Urinary bladder (tissue), 4 donors: Measurements from ENCODE around the gene PGP. TPM values are rescaled to one million over a fixed set of nuclear protein-coding genes. Genes with fewer than 3 reads are reported as not detected.
"Not testable (repeated sequence)": the region's sequence is repeated elsewhere in the genome, so short reads cannot be mapped to it uniquely, and the experiment has no call there.

Experiments
- DNase-seq: peaks from one replicate; pipeline ENCODE4 v3.0.0-alpha.2; 2015; ENCODE audit errors: extremely low spot score
- H3K27ac ChIP-seq: one replicate; pipeline ENCODE4 v1.5.1; 2013; ENCODE audit warnings: low read depth, mild to moderate bottlenecking, moderate library complexity
- H3K36me3 ChIP-seq: one replicate; pipeline ENCODE4 v1.6.1; 2013; ENCODE audit warnings: mild to moderate bottlenecking, moderate library complexity; ENCODE audit not compliant: insufficient read depth
- H3K4me1 ChIP-seq: one replicate; pipeline ENCODE4 v1.6.1; 2013; ENCODE audit warnings: mild to moderate bottlenecking, moderate library complexity; ENCODE audit not compliant: insufficient read depth
- H3K4me3 ChIP-seq: one replicate; pipeline ENCODE4 v1.5.1; 2013; ENCODE audit warnings: low read depth, low read length
- WGBS: extraction: QIAGEN DNeasy Blood & Tissue Kit; methylation state at CpG from one replicate; pipeline ENCODE4 v1.1.7; 2013; 5-methylcytosine and 5-hydroxymethylcytosine counted together
- polyA plus RNA-seq: library from polyadenylated mRNA; stranded (reverse); fragments of 200-250 nt; gene quantifications from one replicate; pipeline ENCODE4 v1.2.3, GENCODE V29; 2013
- total RNA-seq: library from RNA; depleted of rRNA; stranded (reverse); fragments of >200 nt; gene quantifications from one replicate; pipeline ENCODE4 v1.2.3, GENCODE V29; 2014
- donor health status: healthy with polysubstance abuse.
- donor health status: healthy.

Gene PGP, protein sequence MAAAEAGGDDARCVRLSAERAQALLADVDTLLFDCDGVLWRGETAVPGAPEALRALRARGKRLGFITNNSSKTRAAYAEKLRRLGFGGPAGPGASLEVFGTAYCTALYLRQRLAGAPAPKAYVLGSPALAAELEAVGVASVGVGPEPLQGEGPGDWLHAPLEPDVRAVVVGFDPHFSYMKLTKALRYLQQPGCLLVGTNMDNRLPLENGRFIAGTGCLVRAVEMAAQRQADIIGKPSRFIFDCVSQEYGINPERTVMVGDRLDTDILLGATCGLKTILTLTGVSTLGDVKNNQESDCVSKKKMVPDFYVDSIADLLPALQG
- total RNA-seq (4.8 TPM), polyA plus RNA-seq (10.5 TPM)

DNA sequence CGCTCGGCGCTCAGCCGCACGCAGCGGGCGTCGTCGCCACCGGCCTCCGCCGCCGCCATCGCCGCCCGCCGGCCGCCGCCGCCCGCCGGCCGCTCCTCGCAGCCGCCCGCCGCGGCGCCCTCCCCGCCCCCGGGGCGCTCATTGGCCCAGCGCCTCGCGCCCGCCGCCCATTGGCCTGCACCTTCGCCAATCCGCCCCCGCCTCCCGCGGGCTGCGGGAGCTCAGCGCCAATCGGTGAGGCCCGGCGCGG lies at the start of gene PGP:
PGP (minus strand) TSS at position 122 of the 250 bp plus-strand sequence; CDS start at position 59, 63 bp downstream.
- Histone ChIP-seq H3K27ac (peak within 1 kb of the TSS; percentile 70), H3K36me3 (no peaks in the 10 kb centered on the region), H3K4me3 (peak within 1 kb of the TSS; percentile 68), H3K4me1 (no peaks in the 10 kb centered on the region)
- no peak for DNase-seq
- WGBS = 1% methylated on average over 48 of the region's 48 CpGs

DNA sequence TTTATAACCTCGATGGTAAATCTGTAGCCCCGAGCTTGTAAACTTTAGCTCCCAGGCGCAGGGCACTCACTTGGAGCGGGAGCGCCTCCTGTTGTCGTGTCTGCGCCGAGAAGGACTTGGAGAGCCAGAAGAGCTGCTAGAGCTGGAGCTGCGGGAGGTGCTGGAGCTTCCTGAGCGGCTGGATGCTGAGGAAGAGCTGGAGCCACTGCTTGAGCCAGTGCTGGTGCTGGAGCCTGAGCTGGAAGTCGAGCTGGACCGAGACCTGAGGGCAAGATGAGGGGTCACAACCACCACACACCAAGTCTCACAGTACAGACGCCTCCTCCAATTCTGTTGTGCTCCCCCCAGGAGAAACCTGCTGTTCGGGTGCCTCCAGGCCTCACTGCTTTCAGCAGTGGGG lies 48.4 kb upstream of the PGP start:
- H3K36me3 ChIP-seq, DNase-seq, H3K4me1 ChIP-seq, H3K27ac ChIP-seq, H3K4me3 ChIP-seq: not testable (repeated sequence)
- WGBS = 84% methylated on average over 14 of the region's 14 CpGs

DNA sequence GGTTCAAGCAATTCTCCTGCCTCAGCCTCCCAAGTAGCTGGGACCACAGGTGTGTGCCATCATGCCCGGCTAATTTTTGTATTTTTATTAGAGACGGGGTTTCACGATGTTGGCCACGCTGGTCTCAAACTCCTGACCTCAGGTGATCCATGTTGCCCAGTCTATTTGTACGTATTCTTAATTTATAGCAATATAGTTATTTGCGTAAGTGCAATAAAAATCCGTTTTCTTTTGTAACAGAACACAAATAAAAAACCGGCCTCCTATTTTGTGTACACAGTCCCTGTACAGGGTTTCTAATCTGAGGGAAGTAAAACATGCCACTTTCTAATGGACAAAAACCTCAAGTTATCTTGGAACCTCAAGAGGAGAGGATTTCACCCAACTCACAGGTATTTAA lies 45.6 kb upstream of the PGP start:
- Histone ChIP-seq H3K4me1 (no peaks in the 10 kb centered on the region), H3K4me3 (no peak overlapping the region), H3K36me3 (peaks cover 13% of the 10 kb centered on the region), H3K27ac (no peak overlapping the region)
- DNase-seq = no peak
- 93% methylated on average over 8 of the region's 8 CpGs for WGBS

DNA sequence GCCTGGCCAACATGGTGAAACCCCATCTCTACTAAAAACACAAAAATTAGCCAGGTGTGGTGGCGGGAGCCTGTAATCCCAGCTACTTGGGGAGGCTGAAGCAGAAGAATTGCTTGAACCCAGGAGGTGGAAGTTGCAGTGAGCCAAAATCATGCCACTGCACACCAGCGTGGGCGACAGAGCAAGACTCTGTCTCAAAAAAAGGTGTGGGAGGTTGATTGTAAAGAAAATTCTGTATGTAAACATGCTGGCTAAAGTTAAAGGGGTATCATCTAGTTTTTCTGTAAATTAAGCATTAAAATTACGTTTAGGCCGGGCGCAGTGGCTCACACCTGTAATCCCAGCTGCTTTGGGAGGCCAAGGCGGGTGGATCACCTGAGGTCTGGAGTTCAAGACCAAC lies 43.9 kb upstream of the PGP start:
- peaks cover 13% of the 10 kb centered on the region for H3K36me3 ChIP-seq
- not testable (repeated sequence) for H3K4me1 ChIP-seq, DNase-seq, H3K27ac ChIP-seq, H3K4me3 ChIP-seq
- 95% methylated on average over 7 of the region's 7 CpGs for WGBS

DNA sequence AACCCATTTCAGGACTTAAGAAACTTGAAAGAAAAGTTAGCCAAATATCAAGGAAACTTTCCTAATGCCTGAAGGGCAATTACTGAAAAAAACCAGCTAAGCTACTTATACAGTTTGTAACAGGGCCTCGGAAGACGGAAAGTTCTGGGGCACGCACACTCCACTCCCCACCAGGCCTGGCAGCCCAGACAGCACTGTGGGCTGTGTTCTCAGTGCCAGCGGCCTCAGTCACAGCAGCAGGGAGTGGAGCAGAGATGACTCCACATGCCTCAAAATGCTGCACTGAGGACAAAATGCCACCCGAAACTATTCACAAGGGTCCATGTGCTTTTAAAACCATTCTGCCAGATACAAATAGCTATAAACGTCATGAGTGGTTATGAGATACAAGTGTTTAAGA lies 43.1 kb upstream of the PGP start:
- Histone ChIP-seq H3K27ac (no peak overlapping the region), H3K4me3 (no peak overlapping the region), H3K36me3 (peaks cover 11% of the 10 kb centered on the region), H3K4me1 (no peaks in the 10 kb centered on the region)
- WGBS = 91% methylated on average over 6 of the region's 6 CpGs
- no peak for DNase-seq

DNA sequence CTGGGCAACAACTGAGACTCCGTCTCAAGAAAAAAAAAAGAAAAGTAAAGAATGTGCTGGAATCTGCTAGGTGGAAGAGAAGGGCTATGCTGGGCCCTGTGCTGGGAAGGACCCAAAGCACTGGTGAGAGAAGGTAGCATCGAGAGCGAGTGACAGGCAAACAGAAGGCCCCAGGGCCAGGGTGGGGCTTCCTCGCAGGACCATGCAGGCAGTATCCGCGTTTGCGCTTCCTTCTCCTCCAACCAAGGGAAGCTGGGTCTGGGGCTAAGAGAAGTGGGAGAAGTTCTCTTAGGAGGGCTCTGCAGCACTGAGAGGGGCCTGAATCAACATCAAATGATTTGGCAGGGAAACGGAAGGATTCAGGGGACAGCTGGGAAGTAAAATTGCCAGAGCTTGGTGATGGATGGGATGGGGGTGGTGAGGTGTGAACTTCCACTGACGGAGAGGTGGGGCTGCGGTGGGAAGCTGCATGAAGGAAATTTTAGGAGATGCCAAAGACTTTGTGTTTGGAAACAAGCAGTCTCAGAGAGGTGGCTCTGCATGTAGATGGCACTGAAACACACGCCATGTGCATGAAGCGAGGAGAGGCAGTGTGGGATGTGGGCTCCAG lies 42.0 kb upstream of the PGP start:
- 92% methylated on average over 12 of the region's 12 CpGs for WGBS

DNA sequence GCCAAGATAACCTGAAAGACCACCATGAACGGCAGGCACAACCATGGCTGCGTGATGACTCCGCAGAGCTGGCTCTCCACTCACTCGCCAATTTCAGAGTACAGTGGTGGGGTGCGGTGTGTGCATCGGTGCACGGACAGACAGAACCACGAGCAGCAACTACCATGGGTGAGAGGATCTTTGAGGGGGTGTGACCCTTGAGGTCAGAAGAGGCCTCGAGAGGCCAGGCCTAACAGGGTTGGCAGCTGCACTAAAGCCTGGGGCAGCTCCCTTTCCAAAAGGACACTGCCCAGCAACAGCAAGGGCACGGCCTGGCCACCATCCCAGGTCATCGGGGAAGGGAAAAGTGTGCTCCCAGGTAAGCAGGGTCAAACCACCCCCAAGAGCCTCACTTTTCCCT lies 38.7 kb upstream of the PGP start:
- Histone ChIP-seq H3K4me3 (no peak overlapping the region), H3K4me1 (peaks cover 3% of the 10 kb centered on the region), H3K36me3 (peaks cover 7% of the 10 kb centered on the region), H3K27ac (no peak overlapping the region)
- no peak for DNase-seq
- WGBS = 84% methylated on average over 11 of the region's 11 CpGs

More for the DNA sequence above, 42.0 kb upstream of the PGP start:
- no peak for DNase-seq
- H3K4me3 ChIP-seq = no peak overlapping the region
- H3K27ac ChIP-seq = no peak overlapping the region
- H3K36me3 ChIP-seq = peaks cover 9% of the 10 kb centered on the region
- no peaks in the 10 kb centered on the region for H3K4me1 ChIP-seq

DNA sequence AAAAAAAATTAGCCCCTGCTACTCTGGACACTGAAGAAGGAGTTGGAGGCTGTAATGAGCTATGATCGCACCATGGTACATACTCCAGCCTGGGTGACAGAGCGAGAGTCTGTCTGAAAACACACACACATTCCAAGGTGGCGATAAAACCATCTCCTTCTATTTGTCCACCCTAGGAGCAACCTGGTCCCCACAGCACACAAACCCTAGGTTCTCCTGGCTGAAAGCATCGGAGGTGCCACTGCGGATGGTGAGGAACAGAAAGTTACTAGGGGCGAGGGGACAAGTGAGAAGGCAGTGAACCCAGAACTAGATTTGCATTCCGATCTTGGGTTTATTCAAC lies 38.1 kb upstream of the PGP start:
- peaks cover 7% of the 10 kb centered on the region for H3K36me3 ChIP-seq
- 93% methylated on average over 7 of the region's 7 CpGs for WGBS

DNA sequence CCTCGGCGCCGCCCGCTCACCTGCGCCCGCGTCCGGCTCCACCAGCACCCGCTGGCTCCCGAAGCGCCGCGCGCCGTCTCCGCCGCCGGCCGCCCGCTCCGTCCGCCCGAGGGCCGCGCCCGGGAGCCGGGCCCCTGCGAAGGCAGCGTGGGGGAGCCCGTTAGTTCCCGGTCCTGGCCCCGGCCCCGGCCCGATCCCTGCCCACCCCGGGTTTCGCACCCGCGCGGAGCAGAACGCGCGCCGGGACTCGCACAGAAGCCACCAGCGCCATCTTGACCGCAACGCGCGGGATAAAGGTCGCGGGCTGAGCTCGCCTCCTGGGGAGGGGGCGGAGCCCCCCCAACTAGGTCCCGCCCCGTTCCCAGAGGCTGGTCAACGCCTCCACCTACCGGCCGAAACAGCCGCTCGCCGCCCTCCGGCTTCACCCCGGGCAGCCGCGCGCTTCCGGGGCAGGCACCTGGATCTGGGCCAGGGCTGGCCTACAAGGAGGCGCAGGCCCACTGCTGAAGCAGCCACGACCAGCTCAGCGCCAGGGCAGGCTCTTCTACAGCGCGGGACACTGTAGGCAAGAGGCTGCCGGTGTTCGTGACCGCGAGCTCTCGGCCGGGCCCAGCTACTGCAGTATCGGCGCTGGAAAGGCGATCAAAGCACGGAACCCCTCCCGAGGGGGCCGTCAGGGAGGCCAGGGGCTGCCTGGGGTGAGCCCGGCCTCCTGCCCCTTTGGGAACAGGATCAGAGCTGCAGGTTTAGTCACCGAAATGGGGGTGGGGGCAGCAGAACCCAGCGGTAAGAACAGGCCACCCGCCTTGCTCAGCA lies 36.9 kb upstream of the PGP start, which contains the start of gene ECI1:
ECI1 (minus strand) TSS at position 292 of the 816 bp plus-strand sequence; CDS start at position 271, 21 bp downstream.
- Histone ChIP-seq H3K4me1 (peaks cover 3% of the 10 kb centered on the region), H3K4me3 (peak within 1 kb of the TSS; percentile 80), H3K27ac (peak within 1 kb of the TSS; percentile 91), H3K36me3 (peaks cover 3% of the 10 kb centered on the region)
- WGBS = 1% methylated on average over 88 of the region's 88 CpGs
- DNase-seq = peak; percentile 64

More for the DNA sequence above, 38.1 kb upstream of the PGP start:
- no peak for DNase-seq
- Histone ChIP-seq H3K4me1 (peaks cover 3% of the 10 kb centered on the region), H3K27ac (no peak overlapping the region), H3K4me3 (no peak overlapping the region)

DNA sequence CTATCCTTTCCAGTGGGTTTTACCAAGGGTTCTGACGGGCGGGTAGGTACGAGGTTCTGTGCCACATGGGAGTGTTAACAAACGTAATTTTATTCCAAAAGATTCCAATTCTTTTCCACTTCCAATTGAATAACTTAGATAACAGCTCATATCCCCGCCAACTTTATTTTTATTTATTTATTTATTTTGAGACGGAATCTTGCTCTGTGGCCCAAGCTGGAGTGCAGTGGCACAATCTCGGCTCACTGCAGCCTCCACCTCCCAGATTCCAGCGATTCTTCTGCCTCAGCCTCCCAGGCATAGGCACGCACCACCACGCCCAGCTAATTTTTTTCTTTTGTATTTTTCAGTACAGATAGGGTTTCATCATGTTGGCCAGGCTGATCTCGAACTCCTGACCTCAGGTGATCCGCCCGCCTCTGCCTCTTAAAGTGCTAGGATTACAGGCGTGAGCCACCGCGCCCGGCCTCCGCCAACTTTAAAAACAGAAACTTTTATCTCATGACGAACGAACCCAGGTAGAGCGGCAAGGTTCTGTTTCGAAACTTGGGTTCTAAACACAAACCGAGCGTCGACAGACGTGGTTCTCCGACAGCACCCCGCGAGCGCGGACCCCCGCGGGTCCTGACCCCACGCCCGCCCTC lies 36.1 kb upstream of the PGP start:
- peak overlapping the region; percentile 80 for H3K4me3 ChIP-seq
- peaks cover 2% of the 10 kb centered on the region for H3K36me3 ChIP-seq
- H3K4me1 ChIP-seq = peaks cover 3% of the 10 kb centered on the region
- WGBS = 5% methylated on average over 35 of the region's 35 CpGs
- DNase-seq = no peak
- peak overlapping the region; percentile 91 for H3K27ac ChIP-seq

DNA sequence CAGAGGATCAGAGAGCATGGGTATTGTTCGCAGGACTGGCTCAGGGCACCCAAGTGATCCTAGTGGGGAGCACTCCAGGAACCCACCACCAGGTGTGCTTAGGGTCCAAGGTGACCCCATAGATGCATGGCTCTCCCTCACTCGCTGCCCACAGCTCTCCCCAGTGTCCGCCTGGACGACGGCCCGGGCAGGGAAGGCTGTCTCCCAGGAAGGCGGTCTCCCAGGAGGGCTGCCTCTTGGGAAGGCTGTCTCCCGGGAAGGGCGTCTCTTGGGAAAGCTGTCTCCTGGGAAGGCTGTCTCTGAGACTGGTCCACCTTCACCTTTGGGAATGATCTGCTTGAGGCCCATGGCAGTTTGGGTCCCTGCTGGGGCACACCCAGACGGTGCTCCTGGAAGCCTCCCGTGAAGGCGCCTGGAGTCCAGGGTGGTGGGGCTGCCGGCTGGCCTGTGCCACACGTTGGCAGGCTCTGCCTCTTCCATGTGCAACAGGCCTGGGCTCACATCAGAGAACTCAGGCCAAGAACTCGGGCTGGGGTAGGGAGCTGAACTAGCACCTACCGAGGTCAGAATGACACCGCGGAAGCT lies 31.8 kb upstream of the PGP start:
- Histone ChIP-seq H3K4me1 (peaks cover 3% of the 10 kb centered on the region), H3K4me3 (no peak overlapping the region), H3K36me3 (no peaks in the 10 kb centered on the region), H3K27ac (no peak overlapping the region)
- WGBS = 92% methylated on average over 18 of the region's 18 CpGs
- no peak for DNase-seq

DNA sequence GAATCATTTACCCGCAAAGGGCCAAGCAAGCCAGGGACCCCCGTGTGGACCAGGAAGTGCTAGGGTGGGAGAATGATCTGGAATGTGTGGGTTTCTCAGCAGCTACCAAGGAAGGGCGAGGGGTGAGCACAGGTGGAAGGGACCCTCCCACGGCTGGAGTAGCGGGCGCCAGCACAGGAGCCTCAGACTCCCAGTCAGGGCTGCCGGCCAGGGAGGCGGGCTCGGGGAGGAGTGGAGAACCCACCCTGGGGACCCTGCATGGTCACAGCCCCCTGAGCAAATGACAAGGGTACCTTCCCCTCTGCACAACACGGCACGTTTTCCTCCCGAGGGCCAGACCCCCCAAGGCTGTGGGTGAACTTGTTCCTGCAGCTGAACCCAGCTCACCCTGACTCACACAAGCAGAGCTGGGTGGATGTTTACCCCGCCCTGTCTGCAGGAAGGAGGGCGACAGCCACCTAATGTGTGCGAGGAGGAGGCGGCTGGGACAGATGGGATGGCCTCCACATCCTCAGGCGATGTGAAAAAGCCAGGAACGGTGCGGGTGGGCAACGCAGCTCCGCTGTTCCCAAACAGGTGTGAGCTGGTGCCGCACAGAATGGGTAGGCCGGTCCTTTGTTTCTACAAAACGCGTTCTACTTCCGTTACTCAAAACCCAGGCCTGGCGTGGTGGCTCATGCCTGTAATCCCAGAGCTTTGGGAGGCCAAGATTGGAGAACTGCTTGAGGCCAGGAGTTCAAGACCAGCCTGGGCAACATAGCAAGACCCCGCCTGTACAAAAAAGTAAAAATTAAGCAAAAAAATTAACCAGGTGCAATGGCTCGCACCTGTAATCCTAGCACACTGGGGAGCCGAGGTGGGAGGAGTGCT lies 30.5 kb upstream of the PGP start:
- 95% methylated on average over 30 of the region's 30 CpGs for WGBS
- no peak for DNase-seq
- Histone ChIP-seq H3K4me1 (no peaks in the 10 kb centered on the region), H3K27ac (no peak overlapping the region), H3K36me3 (no peaks in the 10 kb centered on the region), H3K4me3 (no peak overlapping the region)
